ENCODE measurements around the gene M1AP.

Gene M1AP

GRCh38 chr2:74551530-74551929 is 96.6 kb downstream of the M1AP start:
- DNase-seq (ENCODE audit: extremely low read depth, low read depth), result no peak
- peak overlapping the region; percentile 73 for H3K4me3 ChIP-seq (replicated peaks; ENCODE audit: low read depth, low read length)
- TF ChIP-seq, protein P1, sequence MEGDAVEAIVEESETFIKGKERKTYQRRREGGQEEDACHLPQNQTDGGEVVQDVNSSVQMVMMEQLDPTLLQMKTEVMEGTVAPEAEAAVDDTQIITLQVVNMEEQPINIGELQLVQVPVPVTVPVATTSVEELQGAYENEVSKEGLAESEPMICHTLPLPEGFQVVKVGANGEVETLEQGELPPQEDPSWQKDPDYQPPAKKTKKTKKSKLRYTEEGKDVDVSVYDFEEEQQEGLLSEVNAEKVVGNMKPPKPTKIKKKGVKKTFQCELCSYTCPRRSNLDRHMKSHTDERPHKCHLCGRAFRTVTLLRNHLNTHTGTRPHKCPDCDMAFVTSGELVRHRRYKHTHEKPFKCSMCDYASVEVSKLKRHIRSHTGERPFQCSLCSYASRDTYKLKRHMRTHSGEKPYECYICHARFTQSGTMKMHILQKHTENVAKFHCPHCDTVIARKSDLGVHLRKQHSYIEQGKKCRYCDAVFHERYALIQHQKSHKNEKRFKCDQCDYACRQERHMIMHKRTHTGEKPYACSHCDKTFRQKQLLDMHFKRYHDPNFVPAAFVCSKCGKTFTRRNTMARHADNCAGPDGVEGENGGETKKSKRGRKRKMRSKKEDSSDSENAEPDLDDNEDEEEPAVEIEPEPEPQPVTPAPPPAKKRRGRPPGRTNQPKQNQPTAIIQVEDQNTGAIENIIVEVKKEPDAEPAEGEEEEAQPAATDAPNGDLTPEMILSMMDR (IDR thresholded peaks at IDR 0.05; ENCODE audit: low read depth, low read length, missing control alignments), result no peak

- TF ChIP-seq, protein P1 (IDR thresholded peaks at IDR 0.05; ENCODE audit: low read depth, low read length, missing control alignments), result no peak
- peak overlapping the region; percentile 58 for H3K4me3 ChIP-seq (replicated peaks; ENCODE audit: low read depth, low read length)
- no peak for DNase-seq (ENCODE audit: extremely low read depth, low read depth)
These were observed 97.9 kb downstream of the M1AP start for GRCh38 chr2:74550231-74550630.

DNA sequence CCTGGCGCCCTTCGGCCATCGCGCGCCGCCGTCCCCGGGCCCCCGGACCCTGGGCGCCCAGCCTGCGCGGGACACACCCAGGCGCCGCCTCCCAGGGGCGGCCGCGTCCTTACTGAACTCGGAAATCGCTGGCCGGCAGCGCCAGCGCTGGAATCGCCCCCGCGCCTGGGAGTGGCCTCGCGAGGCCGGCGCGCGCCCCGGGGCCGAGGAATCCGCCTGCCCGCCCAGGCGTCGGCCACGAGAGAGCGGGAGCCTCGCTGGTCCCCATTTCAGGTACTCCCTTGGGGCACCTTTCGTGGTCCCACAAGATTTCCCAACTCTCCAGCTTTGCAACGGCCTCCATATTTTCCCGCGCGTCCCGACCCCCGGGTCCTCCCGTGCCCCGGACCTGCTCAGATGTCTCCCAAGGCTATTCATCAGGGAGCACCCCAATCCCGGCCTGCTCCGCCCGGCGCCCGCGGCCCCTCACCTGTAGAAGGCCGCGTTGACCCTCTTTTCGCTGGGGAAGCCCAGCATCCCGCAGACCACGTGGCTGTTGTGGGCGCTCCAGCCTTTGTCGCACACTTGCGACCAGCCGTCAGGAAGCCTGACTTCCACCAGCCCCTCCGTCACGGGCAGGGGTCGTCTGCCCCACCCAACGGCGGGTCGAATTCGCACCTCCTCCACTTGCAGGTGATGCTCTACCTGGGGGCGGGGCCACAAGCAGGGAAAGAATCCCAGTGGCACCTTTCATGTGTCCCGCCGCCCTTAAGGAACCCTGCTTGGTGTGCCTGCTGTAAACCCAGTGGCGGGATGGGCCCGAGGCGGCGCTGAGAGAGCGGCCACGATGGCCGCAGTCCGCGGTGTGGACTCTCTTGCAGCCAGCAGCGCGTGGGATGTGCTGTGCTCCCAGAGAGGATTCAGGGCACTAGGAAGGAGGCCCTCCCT is 99.0 kb downstream of the M1AP start:
- peak overlapping the region; percentile 58 for H3K4me3 ChIP-seq (replicated peaks; ENCODE audit: low read depth, low read length)
- DNase-seq (ENCODE audit: extremely low read depth, low read depth), result no peak
- TF ChIP-seq, protein P1 (IDR thresholded peaks at IDR 0.05; ENCODE audit: low read depth, low read length, missing control alignments), result no peak

- TF ChIP-seq, protein P1 (IDR thresholded peaks at IDR 0.05; ENCODE audit: low read depth, low read length, missing control alignments), result no peak
- peak overlapping the region; percentile 58 for H3K4me3 ChIP-seq (replicated peaks; ENCODE audit: low read depth, low read length)
- DNase-seq (ENCODE audit: extremely low read depth, low read depth), result no peak
These were observed 99.7 kb downstream of the M1AP start for GRCh38 chr2:74548285-74548899.

- no peak for DNase-seq (ENCODE audit: extremely low read depth, low read depth)
- H3K4me3 ChIP-seq (replicated peaks; ENCODE audit: low read depth, low read length), result no peak overlapping the region
- TF ChIP-seq, protein P1 (IDR thresholded peaks at IDR 0.05; ENCODE audit: low read depth, low read length, missing control alignments), result no peak
These were observed 102.1 kb downstream of the M1AP start for GRCh38 chr2:74546004-74546403.

GRCh38 chr2:74544634-74545033 is 103.5 kb downstream of the M1AP start:
- TF ChIP-seq, protein P1 (IDR thresholded peaks at IDR 0.05; ENCODE audit: low read depth, low read length, missing control alignments), result peak; percentile 6
- H3K4me3 ChIP-seq (replicated peaks; ENCODE audit: low read depth, low read length), result no peak overlapping the region
- no peak for DNase-seq (ENCODE audit: extremely low read depth, low read depth)

Measured in HFF-Myc (cell line).